HG02852 (cell line): ENCODE measurements around the gene MUS81.

ENCODE experiments used
- ATAC-seq: cut with Tn5 transposase; IDR thresholded peaks from one replicate; pipeline ENCODE4 v1.9.1; 2021; ENCODE audit warnings: mild to moderate bottlenecking, moderate library complexity; ENCODE audit not compliant: unreplicated experiment

MUS81 gene

GRCh38 chr11:65871811-65872548 is 11.7 kb downstream of the MUS81 start:
- no peak for ATAC-seq

- no peak for ATAC-seq
Observed at GRCh38 chr11:65872586-65873317, 12.5 kb downstream of the MUS81 start, which contains the start of gene EFEMP2. EFEMP2 (minus strand) TSS chr11:65872800; CDS start chr11:65872354, 446 bp downstream.

GRCh38 chr11:65873318-65874156 is 13.3 kb downstream of the MUS81 start:
- ATAC-seq: peak; percentile 73

GRCh38 chr11:65879617-65880016 is 19.4 kb downstream of the MUS81 start, which contains the start of gene CTSW:
CTSW (plus strand) TSS chr11:65879837; CDS start chr11:65879855, 18 bp downstream.
- no peak for ATAC-seq

- no peak for ATAC-seq
Observed at GRCh38 chr11:65880027-65880426, 19.8 kb downstream of the MUS81 start.

GRCh38 chr11:65880844-65881421 is 20.7 kb downstream of the MUS81 start:
- no peak for ATAC-seq

GRCh38 chr11:65882120-65883057 is 22.2 kb downstream of the MUS81 start:
- ATAC-seq: no peak

GRCh38 chr11:65883058-65883761 is 23.0 kb downstream of the MUS81 start:
- no peak for ATAC-seq

- ATAC-seq: no peak
Observed at GRCh38 chr11:65883786-65884715, 23.8 kb downstream of the MUS81 start.

GRCh38 chr11:65884716-65885092 is 24.5 kb downstream of the MUS81 start:
- peak; percentile 42 for ATAC-seq

GRCh38 chr11:65885231-65885630 is 25.0 kb downstream of the MUS81 start:
- ATAC-seq: no peak

- no peak for ATAC-seq
Observed at GRCh38 chr11:65885808-65886536, 25.7 kb downstream of the MUS81 start.

GRCh38 chr11:65886826-65887722 is 26.8 kb downstream of the MUS81 start:
- no peak for ATAC-seq

- ATAC-seq: no peak
Observed at GRCh38 chr11:65887723-65888162, 27.5 kb downstream of the MUS81 start.

- peak; percentile 51 for ATAC-seq
Observed at GRCh38 chr11:65888163-65888814, 28.1 kb downstream of the MUS81 start, which contains the start of gene FIBP. FIBP (minus strand) TSS chr11:65888471; CDS start chr11:65888418, 53 bp downstream.
